SK-N-SH treated with all-trans-retinoic acid at 6 μM for 48 hours (cell line): Measurements from ENCODE around the gene CCDC40.

ENCODE experiments used
- ATAC-seq: fragments of 200-7000 bp; cut with Tn5 transposase; 3 replicates; pipeline ENCODE4 v1.9.1; 2020; ENCODE audit warnings: mild to moderate bottlenecking, moderate library complexity
- BACH2 ChIP-seq: fragments of 250-450 bp; sonication (Bioruptor Pico); IDR thresholded peaks from 2 replicates; pipeline ENCODE4 v1.9.0; 2021; ENCODE audit warnings: mild to moderate bottlenecking, borderline replicate concordance
- ESRRG ChIP-seq: fragments of 250-450 bp; sonication (Bioruptor Pico); IDR thresholded peaks from 2 replicates; pipeline ENCODE4 v1.6.1; 2021; ENCODE audit warnings: mild to moderate bottlenecking
- GLIS3 ChIP-seq: fragments of 250-450 bp; sonication (Bioruptor Pico); IDR thresholded peaks from 2 replicates; pipeline ENCODE4 v1.5.0; 2020; ENCODE audit warnings: mild to moderate bottlenecking, moderate library complexity
- PATZ1 ChIP-seq: fragments of 250-450 bp; sonication (Bioruptor Pico); IDR thresholded peaks from 2 replicates; pipeline ENCODE4 v1.8.0; 2020; ENCODE audit warnings: mild to moderate bottlenecking, moderate library complexity, borderline replicate concordance
- POU6F1 ChIP-seq: fragments of 250-450 bp; sonication (Bioruptor Pico); IDR thresholded peaks from 2 replicates; pipeline ENCODE4 v1.8.0; 2021; ENCODE audit warnings: low read depth, mild to moderate bottlenecking, moderate library complexity, borderline replicate concordance
- PPARA ChIP-seq: fragments of 250-450 bp; sonication (Bioruptor Pico); IDR thresholded peaks from 2 replicates; pipeline ENCODE4 v1.5.0; 2020; ENCODE audit warnings: mild to moderate bottlenecking, borderline replicate concordance
- RARB ChIP-seq: fragments of 250-450 bp; sonication (Bioruptor Pico); IDR thresholded peaks from 2 replicates; pipeline ENCODE4 v1.8.0; 2021; ENCODE audit warnings: mild to moderate bottlenecking, moderate library complexity
- TOX ChIP-seq: fragments of 250-450 bp; sonication (Bioruptor Pico); IDR thresholded peaks from 2 replicates; pipeline ENCODE4 v1.8.0; 2021; ENCODE audit warnings: mild to moderate bottlenecking, moderate library complexity, borderline replicate concordance
- TSHZ2 ChIP-seq: fragments of 250-450 bp; sonication (Bioruptor Pico); IDR thresholded peaks from 2 replicates; pipeline ENCODE4 v1.5.0; 2020; ENCODE audit warnings: mild to moderate bottlenecking, moderate library complexity
- ZC3H10 ChIP-seq: fragments of 250-450 bp; sonication (Bioruptor Pico); IDR thresholded peaks from 2 replicates; pipeline ENCODE4 v1.5.1; 2021; ENCODE audit warnings: mild to moderate bottlenecking, moderate library complexity
- ZFP3 ChIP-seq: fragments of 250-450 bp; sonication (Bioruptor Pico); IDR thresholded peaks from 2 replicates; pipeline ENCODE4 v1.5.0; 2020; ENCODE audit warnings: mild to moderate bottlenecking, moderate library complexity
- ZFP30 ChIP-seq: fragments of 450-650 bp; formaldehyde crosslinking; IDR thresholded peaks from 2 replicates; pipeline ENCODE4 v1.5.0; 2022; ENCODE audit warnings: mild to moderate bottlenecking, moderate library complexity
- ZNF565 ChIP-seq: fragments of 450-650 bp; formaldehyde crosslinking; conservative IDR thresholded peaks from 2 replicates; pipeline ENCODE4 v1.5.0; 2020; ENCODE audit warnings: low read depth, mild to moderate bottlenecking, moderate library complexity
- ZNF70 ChIP-seq: fragments of 450-650 bp; formaldehyde crosslinking; IDR thresholded peaks from 2 replicates; pipeline ENCODE4 v1.5.0; 2020; ENCODE audit warnings: mild to moderate bottlenecking, moderate library complexity
- ZNF8 ChIP-seq: fragments of 450-650 bp; formaldehyde crosslinking; IDR thresholded peaks from 2 replicates; pipeline ENCODE4 v1.5.0; 2020; ENCODE audit warnings: mild to moderate bottlenecking, moderate library complexity

The CCDC40 gene

GRCh38 chr17:80018917-80019651 is 17.4 kb upstream of the CCDC40 start (continued):
- no peak for TF ChIP-seq TSHZ2 (CRISPR knock-in tag)
- TF ChIP-seq ZFP3 (CRISPR knock-in tag): no peak
- no peak for TF ChIP-seq ZFP30 (CRISPR knock-in tag)

- no peak for ATAC-seq
- TF ChIP-seq GLIS3 (no peak), ZNF565 (CRISPR knock-in tag) (no peak), ESRRG (CRISPR knock-in tag) (no peak)
Observed at GRCh38 chr17:80021600-80021999, 14.8 kb upstream of the CCDC40 start.

- no peak; the same call in 2 of the 3 replicates for ATAC-seq
- TF ChIP-seq POU6F1 (CRISPR knock-in tag) (no peak), PPARA (no peak), TOX (no peak), ZNF70 (CRISPR knock-in tag) (no peak)
Observed at GRCh38 chr17:80023481-80024205, 12.8 kb upstream of the CCDC40 start.

GRCh38 chr17:80024206-80024972 is 12.1 kb upstream of the CCDC40 start:
- 0 out of 3 replicates have a peak, but pooled peaks have one; percentile 15 for ATAC-seq
- TF ChIP-seq PPARA (no peak), RARB (no peak), TOX (no peak), GLIS3 (no peak), BACH2 (CRISPR knock-in tag) (no peak), ZNF70 (CRISPR knock-in tag) (no peak), TSHZ2 (CRISPR knock-in tag) (no peak)

- no peak for ATAC-seq
- TF ChIP-seq ZC3H10 (CRISPR knock-in tag) (no peak), PATZ1 (CRISPR knock-in tag) (no peak), ZFP3 (CRISPR knock-in tag) (no peak), ZNF70 (CRISPR knock-in tag) (no peak), ZNF8 (CRISPR knock-in tag) (no peak), GLIS3 (no peak)
- TF ChIP-seq, all 23 proteins: peak for 0
Observed at GRCh38 chr17:80025140-80025539, 11.3 kb upstream of the CCDC40 start.
